ENCODE measurements around the gene CYB561D1.

DNA sequence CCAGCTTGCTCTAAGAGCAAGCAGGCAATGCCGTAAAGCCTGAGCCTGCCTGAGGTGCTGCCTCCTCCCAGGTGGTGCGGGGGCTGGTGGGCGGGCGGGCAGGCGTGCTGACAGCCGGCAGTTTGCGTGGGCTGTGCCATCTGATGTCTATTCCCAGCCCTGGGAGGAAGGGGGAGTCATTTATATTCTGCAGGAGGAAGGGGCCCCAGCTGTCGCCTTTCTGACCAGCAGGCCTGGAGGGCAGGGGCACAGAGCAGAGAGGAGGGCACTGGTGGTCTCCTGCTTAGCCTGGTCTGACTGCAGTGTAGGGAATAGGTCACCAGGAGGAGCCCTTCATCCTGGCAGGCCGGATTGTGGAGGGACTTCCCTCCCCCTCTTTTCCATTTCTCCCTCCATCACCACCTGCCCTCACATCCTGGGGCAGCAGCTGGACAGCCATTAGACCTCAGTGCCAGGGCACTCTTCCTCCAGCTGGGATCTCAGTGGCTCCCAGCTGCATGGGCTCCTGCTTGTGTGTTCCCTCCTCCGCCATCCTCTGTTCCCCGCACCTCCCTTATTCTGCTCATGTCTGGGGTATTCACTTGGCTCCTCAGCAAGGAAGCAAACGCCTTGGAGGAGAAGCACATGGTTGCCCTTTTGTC is 4.4 kb downstream of the CYB561D1 start:
- TF ChIP-seq EZH2phosphoT487 (IDR thresholded peaks at IDR 0.05; ENCODE audit: insufficient read depth, low read depth), result no peak
- TF ChIP-seq EZH2 (IDR thresholded peaks at IDR 0.05; ENCODE audit: insufficient read depth, poor library complexity, severe bottlenecking), result no peak

Measured in GM23248 (cell line).